ENCODE results near the gene ZNF764.
"Not testable (repeated sequence)": the region's sequence is repeated elsewhere in the genome, so short reads cannot be mapped to it uniquely, and the experiment has no call there.

ZNF764 gene

GRCh38 chr16:30602616-30603277 is 44.6 kb upstream of the ZNF764 start:
- H3K36me3 ChIP-seq, result peaks cover 27 to 60% (median 42%) of the 10 kb centered on the region in 3 donors

GRCh38 chr16:30601966-30602365 is 43.8 kb upstream of the ZNF764 start:
- TF ChIP-seq CTCF (IDR thresholded peaks at IDR 0.05), result no peak
- no peak overlapping the region for H3K4me3 ChIP-seq
- H3K27me3 ChIP-seq, result no peaks in the 10 kb centered on the region
- no peaks in the 10 kb centered on the region for H3K4me1 ChIP-seq
- no peak for DNase-seq
- H3K36me3 ChIP-seq, result peaks cover 27 to 52% (median 34%) of the 10 kb centered on the region in 3 donors
- intact Hi-C loops (cut with DNase I; ENCODE audit: low total_unique reads), result no loop called here
- H3K9me3 ChIP-seq, result no peaks in the 10 kb centered on the region
- H3K27ac ChIP-seq, result no peak overlapping the region

More at GRCh38 chr16:30602616-30603277, 44.6 kb upstream of the ZNF764 start:
- no peaks in the 10 kb centered on the region for H3K27me3 ChIP-seq
- peaks cover 0 to 4% (median 0%) of the 10 kb centered on the region in 4 donors for H3K4me1 ChIP-seq
- H3K9me3 ChIP-seq, result no peaks in the 10 kb centered on the region
- DNase-seq, result no peak
- intact Hi-C loops (cut with DNase I; ENCODE audit: low total_unique reads), result no loop called here
- no peak overlapping the region for H3K4me3 ChIP-seq
- H3K27ac ChIP-seq, result no peak overlapping the region
- TF ChIP-seq CTCF (IDR thresholded peaks at IDR 0.05), result no peak

GRCh38 chr16:30600929-30601328 is 42.8 kb upstream of the ZNF764 start:
- Histone ChIP-seq H3K27me3 (no peaks in the 10 kb centered on the region), H3K4me1 (no peaks in the 10 kb centered on the region), H3K27ac (no peak overlapping the region), H3K9me3 (no peaks in the 10 kb centered on the region), H3K4me3 (no peak overlapping the region), H3K36me3 (peaks cover 22 to 42% (median 28%) of the 10 kb centered on the region in 3 donors)
- intact Hi-C loops (cut with DNase I; ENCODE audit: low total_unique reads), result no loop called here
- no peak for TF ChIP-seq CTCF (IDR thresholded peaks at IDR 0.05)
- no peak for DNase-seq

GRCh38 chr16:30600215-30600614 is 42.0 kb upstream of the ZNF764 start:
- Histone ChIP-seq H3K27me3 (no peaks in the 10 kb centered on the region), H3K4me1 (no peaks in the 10 kb centered on the region), H3K9me3 (no peaks in the 10 kb centered on the region), H3K4me3 (no peak overlapping the region), H3K36me3 (peaks cover 17 to 34% (median 22%) of the 10 kb centered on the region in 3 donors), H3K27ac (no peak overlapping the region)
- intact Hi-C loops (cut with DNase I; ENCODE audit: low total_unique reads), result no loop called here
- DNase-seq, result no peak
- TF ChIP-seq CTCF (IDR thresholded peaks at IDR 0.05), result no peak

DNA sequence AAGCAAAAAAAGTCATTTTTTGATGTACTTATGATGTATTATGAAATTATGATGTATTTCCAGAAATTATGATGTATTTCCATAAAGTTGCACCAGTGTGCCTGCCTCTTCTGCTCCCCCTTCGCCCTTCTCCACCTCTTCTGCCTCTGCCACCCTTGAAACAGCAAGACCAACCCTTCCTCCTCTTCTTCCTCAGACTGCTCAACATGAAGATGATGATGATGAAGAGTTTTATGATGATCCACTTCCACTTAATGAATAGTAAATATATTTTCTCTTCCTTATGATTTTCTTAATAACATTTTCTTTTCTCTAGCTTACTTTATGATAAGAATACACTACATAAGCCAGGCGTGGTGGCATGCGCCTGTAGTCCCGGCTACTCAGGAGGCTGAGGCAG is 34.7 kb upstream of the ZNF764 start:
- no peaks in the 10 kb centered on the region for H3K4me1 ChIP-seq
- no peaks in the 10 kb centered on the region for H3K36me3 ChIP-seq
- DNase-seq, result no peak
- intact Hi-C loops (cut with DNase I; ENCODE audit: low total_unique reads), result no loop called here
- TF ChIP-seq CTCF (IDR thresholded peaks at IDR 0.05), result no peak
- no peak overlapping the region for H3K27ac ChIP-seq
- no peaks in the 10 kb centered on the region for H3K9me3 ChIP-seq
- no peaks in the 10 kb centered on the region for H3K27me3 ChIP-seq
- no peak overlapping the region for H3K4me3 ChIP-seq

DNA sequence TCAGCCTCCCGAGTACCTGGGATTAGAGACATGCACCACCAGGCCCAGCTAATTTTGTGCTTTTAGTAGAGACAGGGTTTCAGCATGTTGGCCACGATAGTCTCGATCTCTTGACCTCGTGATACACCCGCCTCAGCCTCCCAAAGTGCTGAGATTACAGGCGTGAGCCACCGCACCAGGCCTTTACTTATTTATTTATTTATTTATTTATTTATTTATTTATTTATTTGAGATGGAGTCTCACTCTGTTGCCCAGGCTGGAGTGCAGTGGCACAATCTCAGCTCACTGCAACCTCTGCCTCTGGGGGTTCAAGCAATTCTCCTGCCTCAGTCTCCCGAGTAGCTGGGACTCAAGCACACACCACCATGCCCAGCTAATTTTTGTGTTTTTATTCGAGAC is 32.7 kb upstream of the ZNF764 start:
- H3K27ac ChIP-seq; DNase-seq; intact Hi-C loops (cut with DNase I; ENCODE audit: low total_unique reads); H3K9me3 ChIP-seq; H3K36me3 ChIP-seq; H3K4me1 ChIP-seq; H3K27me3 ChIP-seq; H3K4me3 ChIP-seq: not testable (repeated sequence)

GRCh38 chr16:30589582-30589981 is 31.4 kb upstream of the ZNF764 start:
- H3K27ac ChIP-seq; H3K27me3 ChIP-seq; H3K36me3 ChIP-seq; H3K4me3 ChIP-seq; H3K9me3 ChIP-seq; intact Hi-C loops (cut with DNase I; ENCODE audit: low total_unique reads); DNase-seq: not testable (repeated sequence)
- peaks cover 0 to 13% (median 9%) of the 10 kb centered on the region in 4 donors for H3K4me1 ChIP-seq

Data from tibial artery (tissue), 4 donors.